Stomach (tissue), 9 donors: Measurements from ENCODE around the gene LCN2. TPM values are rescaled to one million over a fixed set of nuclear protein-coding genes. Genes with fewer than 3 reads are reported as not detected.

Experiments
- DNase-seq, 2 donors: peaks; one replicate each; pipeline versions ENCODE4 v3.0.0 to v3.0.0-alpha.2; 2013 to 2019
- H3K27ac ChIP-seq, 5 donors: fragments of 200-600 bp in 4 of 5; sonication (generic) in 4 of 5; one replicate each; pipeline ENCODE4 v1.5.1; 2013 to 2019; ENCODE audit warnings: mild to moderate bottlenecking in 1 of 5, moderate library complexity in 1 of 5
- H3K27me3 ChIP-seq, 3 donors: fragments of 200-600 bp; sonication (generic); one replicate each; pipeline ENCODE4 v1.5.1; 2017 to 2019; ENCODE audit warnings: mixed run types in 1 of 3
- H3K36me3 ChIP-seq, 4 donors: fragments of 200-600 bp; sonication (generic); 1 replicate in 3 of 4; 2 replicates in 1 of 4; pipeline ENCODE4 v1.5.1; 2016 to 2019
- H3K4me1 ChIP-seq, 4 donors: fragments of 200-600 bp; sonication (generic); one replicate each; pipeline ENCODE4 v1.5.1; 2016 to 2019
- H3K4me3 ChIP-seq, 4 donors: fragments of 200-600 bp; sonication (generic) in 3 of 4; one replicate each; pipeline ENCODE4 v1.5.1; 2016 to 2019; ENCODE audit warnings: mild to moderate bottlenecking in 1 of 4
- H3K9me3 ChIP-seq, 4 donors: fragments of 200-600 bp; sonication (generic); one replicate each; pipeline ENCODE4 v1.5.1; 2016 to 2019
- EP300 ChIP-seq: sonication (generic); formaldehyde crosslinking; IDR thresholded peaks from one replicate; pipeline ENCODE4 v1.6.1; 2017; ENCODE audit warnings: antibody characterized with exemption
- POLR2A ChIP-seq, 4 donors: fragments of 450-650 bp; IDR thresholded peaks; one replicate each; pipeline ENCODE4 v1.6.1; 2016; ENCODE audit warnings: antibody characterized with exemption in 4 of 4, control low read depth in 2 of 4, mild to moderate bottlenecking in 1 of 4, moderate library complexity in 1 of 4
- POLR2AphosphoS5 ChIP-seq, 3 donors: sonication (generic); formaldehyde crosslinking; IDR thresholded peaks; one replicate each; pipeline ENCODE4 v1.6.1; 2016; ENCODE audit warnings: antibody characterized with exemption in 3 of 3
- WGBS, 5 donors: extraction: QIAGEN DNeasy Blood & Tissue Kit in 3 of 5; methylation state at CpG; one replicate each; pipeline versions ENCODE4 v1.1.5 to v1.1.7; 2013 to 2018; 5-methylcytosine and 5-hydroxymethylcytosine counted together
- intact Hi-C: fragments of 100-400 bp; cut with DNase I; formaldehyde crosslinking; loops from one replicate; pipeline ENCODE4 v1.15.1; 2023; ENCODE audit warnings: low total_unique reads
- polyA plus RNA-seq, 3 donors: library from polyadenylated mRNA; stranded (reverse); fragments of 200-250 nt; gene quantifications; one replicate each; pipeline ENCODE4 v1.2.3, GENCODE V29; 2013
- total RNA-seq, 5 donors: library from RNA; depleted of rRNA; stranded (reverse); fragments of >200 nt; gene quantifications; one replicate each; pipeline versions ENCODE4 v1.1.0 to v1.2.3, GENCODE V29; 2014 to 2016
- TF ChIP-seq, protein P1 (sequence below), 7 experiments: fragments of 450-650 bp in 4 of 7; fragments of 200-600 bp in 3 of 7; sonication (generic) in 3 of 7; IDR thresholded peaks; one replicate each; pipeline ENCODE4 v1.5.1; 2016 to 2019; ENCODE audit warnings: antibody characterized with exemption in 7 of 7, control low read depth in 2 of 7, mild to moderate bottlenecking in 1 of 7
- donor health status: healthy with polysubstance abuse.
- donor health status: Bipolar disorder and iron deficiency.
- donor health status: healthy.

LCN2 gene
- total and polyA plus RNA-seq, 8 donors: 10.8 to 922 (median 383) TPM; not detected in 1

DNA sequence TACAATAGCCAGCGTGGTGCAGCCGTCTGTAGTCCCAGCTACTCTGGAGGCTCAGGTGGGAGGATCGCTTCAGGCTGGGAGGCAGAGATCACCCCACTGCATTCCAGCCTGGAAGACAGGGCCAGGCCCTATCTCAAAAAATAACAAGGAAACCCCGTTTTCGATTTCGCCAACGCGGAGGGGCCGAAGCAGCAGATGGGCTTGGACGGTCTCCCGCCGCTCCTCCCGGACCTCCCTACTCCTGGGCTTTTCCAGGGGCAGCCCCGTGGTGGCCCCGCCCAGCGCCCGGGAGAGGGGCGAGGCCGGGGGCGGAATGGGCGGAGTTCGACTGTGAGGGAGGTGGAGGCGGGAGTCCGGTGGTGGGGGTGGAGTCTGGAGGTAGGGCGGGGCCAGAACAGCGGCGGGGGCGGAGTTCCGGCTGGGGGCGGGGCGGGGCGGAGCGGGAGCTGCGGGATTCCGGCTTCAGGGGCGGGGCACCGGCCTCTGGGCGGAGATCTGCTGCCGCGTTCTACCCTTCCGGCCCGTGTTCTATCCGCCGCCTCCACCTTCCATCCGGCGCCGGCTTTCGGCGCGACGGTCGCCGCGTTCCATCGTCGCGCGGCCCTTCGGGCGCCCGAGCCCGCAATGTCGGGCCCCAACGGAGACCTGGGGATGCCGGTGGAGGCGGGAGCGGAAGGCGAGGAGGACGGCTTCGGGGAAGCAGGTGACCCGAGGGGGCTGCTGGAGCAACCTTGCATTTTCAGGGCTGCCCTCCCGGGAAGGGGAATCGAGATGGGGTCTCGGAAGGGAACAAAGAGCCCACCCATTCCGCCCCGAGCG lies 10.7 kb downstream of the LCN2 start, which contains the start of gene BBLN:
BBLN (plus strand) TSS at position 482 of the 819 bp plus-strand sequence; CDS start at position 625, 143 bp downstream.
- 0 to 2% (median 0%) methylated on average over 24 to 76 of the region's 77 CpGs for WGBS, 5 donors
- H3K27me3 ChIP-seq: no peaks in the 10 kb centered on the region
- intact Hi-C loops: no loop called here
- H3K4me1 ChIP-seq: peaks cover 5 to 31% (median 21%) of the 10 kb centered on the region in 4 donors
- H3K9me3 ChIP-seq: no peaks in the 10 kb centered on the region
- peak within 1 kb of the TSS; percentile 80 to 91 (median 83) for H3K4me3 ChIP-seq
- TF ChIP-seq, protein P1, sequence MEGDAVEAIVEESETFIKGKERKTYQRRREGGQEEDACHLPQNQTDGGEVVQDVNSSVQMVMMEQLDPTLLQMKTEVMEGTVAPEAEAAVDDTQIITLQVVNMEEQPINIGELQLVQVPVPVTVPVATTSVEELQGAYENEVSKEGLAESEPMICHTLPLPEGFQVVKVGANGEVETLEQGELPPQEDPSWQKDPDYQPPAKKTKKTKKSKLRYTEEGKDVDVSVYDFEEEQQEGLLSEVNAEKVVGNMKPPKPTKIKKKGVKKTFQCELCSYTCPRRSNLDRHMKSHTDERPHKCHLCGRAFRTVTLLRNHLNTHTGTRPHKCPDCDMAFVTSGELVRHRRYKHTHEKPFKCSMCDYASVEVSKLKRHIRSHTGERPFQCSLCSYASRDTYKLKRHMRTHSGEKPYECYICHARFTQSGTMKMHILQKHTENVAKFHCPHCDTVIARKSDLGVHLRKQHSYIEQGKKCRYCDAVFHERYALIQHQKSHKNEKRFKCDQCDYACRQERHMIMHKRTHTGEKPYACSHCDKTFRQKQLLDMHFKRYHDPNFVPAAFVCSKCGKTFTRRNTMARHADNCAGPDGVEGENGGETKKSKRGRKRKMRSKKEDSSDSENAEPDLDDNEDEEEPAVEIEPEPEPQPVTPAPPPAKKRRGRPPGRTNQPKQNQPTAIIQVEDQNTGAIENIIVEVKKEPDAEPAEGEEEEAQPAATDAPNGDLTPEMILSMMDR (IDR thresholded peaks at IDR 0.05): no peak
- TF ChIP-seq EP300: no peak
- TF ChIP-seq POLR2A (IDR thresholded peaks at IDR 0.05): no peak
- TF ChIP-seq POLR2AphosphoS5 (IDR thresholded peaks at IDR 0.05): peak in 2 of 3 donors; percentile 73 to 81
- H3K27ac ChIP-seq: peak within 1 kb of the TSS; percentile 74 to 89 (median 79)
- H3K36me3 ChIP-seq: peaks cover 16 to 31% (median 29%) of the 10 kb centered on the region in 4 donors
- peak; percentile 96 to 98 for DNase-seq

DNA sequence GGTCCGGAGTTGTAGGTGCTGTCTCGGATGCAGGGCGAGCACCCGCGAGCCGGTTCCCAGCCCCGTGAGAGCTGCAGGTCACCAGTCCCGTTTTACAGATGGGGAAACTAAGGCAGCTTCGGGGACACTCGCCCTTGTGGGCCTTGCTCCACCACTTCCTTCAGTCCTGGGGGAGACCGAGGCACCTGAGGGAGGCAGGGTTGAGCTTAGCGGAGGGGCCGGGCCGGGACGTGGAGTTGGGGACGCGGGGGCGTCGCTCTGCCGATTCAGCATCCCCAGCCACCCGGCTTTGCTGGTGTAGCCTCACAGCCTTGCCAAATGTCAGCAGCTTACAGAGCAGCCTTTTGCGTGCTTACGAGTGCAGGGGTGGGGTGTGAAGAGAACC lies 11.3 kb downstream of the LCN2 start:
- DNase-seq: peak in 1 of 2 donors; percentile 54
- WGBS, 5 donors: 0 to 1% (median 1%) methylated on average over 21 to 23 of the region's 23 CpGs
- no peaks in the 10 kb centered on the region for H3K9me3 ChIP-seq
- peaks cover 5 to 31% (median 21%) of the 10 kb centered on the region in 4 donors for H3K4me1 ChIP-seq
- no peak for TF ChIP-seq POLR2AphosphoS5 (IDR thresholded peaks at IDR 0.05)
- no peak for TF ChIP-seq EP300
- TF ChIP-seq, protein P1 (IDR thresholded peaks at IDR 0.05): no peak
- TF ChIP-seq POLR2A (IDR thresholded peaks at IDR 0.05): no peak
- H3K4me3 ChIP-seq: peak overlapping the region; percentile 80 to 91 (median 83)
- no peaks in the 10 kb centered on the region for H3K27me3 ChIP-seq
- intact Hi-C loops: no loop called here
- H3K36me3 ChIP-seq: peaks cover 16 to 37% (median 35%) of the 10 kb centered on the region in 4 donors
- H3K27ac ChIP-seq: peak overlapping the region; percentile 49 to 89 (median 79)

DNA sequence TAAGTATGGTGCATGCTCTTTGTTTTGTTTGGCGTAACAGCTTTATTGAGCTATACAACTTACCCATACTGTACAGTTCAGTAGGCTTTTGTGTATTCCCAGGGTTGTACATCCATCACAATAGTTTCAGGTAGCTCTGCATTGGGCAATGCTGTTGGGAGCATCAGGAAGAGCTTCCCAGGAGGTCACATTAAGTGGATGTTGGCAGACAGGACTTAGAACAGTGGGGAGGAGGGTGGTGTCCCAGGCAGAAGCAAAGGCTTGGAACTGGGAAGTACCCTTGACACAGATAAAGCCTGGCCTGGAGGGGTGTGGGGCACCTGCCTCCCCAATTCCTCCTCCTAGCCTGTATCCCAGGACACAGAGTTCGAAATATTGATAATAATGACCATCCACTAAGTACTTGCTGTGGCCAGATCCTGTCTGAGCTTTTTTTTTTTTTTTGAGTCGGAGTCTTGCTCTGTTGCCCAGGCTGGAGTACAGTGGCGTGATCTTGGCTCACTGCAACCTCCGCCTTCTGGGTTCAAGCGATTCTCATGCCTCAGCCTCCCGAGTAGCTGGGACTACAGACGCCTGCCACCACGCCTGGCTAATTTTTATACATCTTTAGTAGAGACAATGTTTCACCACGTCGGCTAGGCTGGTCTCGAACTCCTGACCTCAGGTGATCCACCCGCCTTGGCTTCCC lies 12.1 kb downstream of the LCN2 start:
- 89 to 92% (median 90%) methylated on average over 13 of the region's 13 CpGs for WGBS, 5 donors
- TF ChIP-seq POLR2AphosphoS5 (IDR thresholded peaks at IDR 0.05) (no peak), POLR2A (IDR thresholded peaks at IDR 0.05) (no peak), EP300 (no peak)
- TF ChIP-seq, protein P1 (IDR thresholded peaks at IDR 0.05): no peak
- Histone ChIP-seq H3K4me1 (peaks cover 5 to 31% (median 21%) of the 10 kb centered on the region in 4 donors), H3K36me3 (peaks cover 22 to 45% (median 43%) of the 10 kb centered on the region in 4 donors), H3K9me3 (no peaks in the 10 kb centered on the region), H3K4me3 (peak overlapping the region in 2 of 4 donors; percentile 83 to 91), H3K27me3 (no peaks in the 10 kb centered on the region), H3K27ac (no peak overlapping the region)
- no peak for DNase-seq
- intact Hi-C loops: no loop called here
